Lower lobe of right lung (tissue), 2 donors: Measurements from ENCODE around the gene CELSR1. TPM values are rescaled to one million over a fixed set of nuclear protein-coding genes. Genes with fewer than 3 reads are reported as not detected.

Experiments used
- ATAC-seq, 2 donors: fragments of 200-7000 bp; cut with Tn5 transposase; one replicate each; pipeline ENCODE4 v1.9.1; 2020 to 2022; ENCODE audit warnings: mild to moderate bottlenecking in 2 of 2, moderate library complexity in 2 of 2
- DNase-seq: peaks from one replicate; pipeline ENCODE4 v3.0.0-alpha.2; 2020
- H3K27ac ChIP-seq: fragments of 200-600 bp; one replicate; pipeline ENCODE4 v1.8.0; 2022
- H3K27me3 ChIP-seq: fragments of 200-600 bp; one replicate; pipeline ENCODE4 v1.8.0; 2022; ENCODE audit warnings: low read depth
- H3K36me3 ChIP-seq: fragments of 200-600 bp; one replicate; pipeline ENCODE4 v1.8.0; 2022; ENCODE audit warnings: mild to moderate bottlenecking
- H3K4me1 ChIP-seq: fragments of 200-600 bp; one replicate; pipeline ENCODE4 v1.8.0; 2022
- H3K4me3 ChIP-seq: fragments of 200-600 bp; one replicate; pipeline ENCODE4 v1.8.0; 2022; ENCODE audit warnings: mild to moderate bottlenecking
- H3K9me3 ChIP-seq: fragments of 200-600 bp; one replicate; pipeline ENCODE4 v1.8.0; 2022
- CTCF ChIP-seq: fragments of 200-600 bp; IDR thresholded peaks from one replicate; pipeline ENCODE4 v1.8.0; 2022; ENCODE audit warnings: antibody characterized with exemption, mild to moderate bottlenecking
- intact Hi-C: fragments of 100-400 bp; cut with DNase I; formaldehyde crosslinking; loops from one replicate; pipeline ENCODE4 v1.11.0; 2022
- total RNA-seq: library from RNA; stranded (reverse); fragmentation: NEBNext Ultra II Directional; extraction: Animal tissue kit (Norgen Biotek cat#: 25700); gene quantifications from one replicate; pipeline ENCODE4 v1.2.1, GENCODE V29; 2021
- donor health status: DM: no; HTN: yes; CAD: no; lungs with severe emphysema.

Gene CELSR1
- total RNA-seq, 1 donor from 2014 or later, result 51.8 TPM

GRCh38 chr22:46551996-46552395, 14.6 kb upstream of the CELSR1 start:
- peak; percentile 26 for DNase-seq

GRCh38 chr22:46551321-46551720, 13.9 kb upstream of the CELSR1 start:
- intact Hi-C loops, result no loop called here
- ATAC-seq, result no peak
- peaks cover 28% of the 10 kb centered on the region for H3K4me1 ChIP-seq
- TF ChIP-seq CTCF, result no peak
- H3K36me3 ChIP-seq, result no peaks in the 10 kb centered on the region
- DNase-seq, result peak; percentile 13
- no peak overlapping the region for H3K27ac ChIP-seq
- no peaks in the 10 kb centered on the region for H3K9me3 ChIP-seq
- no peaks in the 10 kb centered on the region for H3K27me3 ChIP-seq
- no peak overlapping the region for H3K4me3 ChIP-seq

More at GRCh38 chr22:46551996-46552395, 14.6 kb upstream of the CELSR1 start:
- TF ChIP-seq CTCF, result no peak
- no peaks in the 10 kb centered on the region for H3K9me3 ChIP-seq
- no peaks in the 10 kb centered on the region for H3K36me3 ChIP-seq
- ATAC-seq, result no peak
- H3K4me3 ChIP-seq, result no peak overlapping the region
- peaks cover 21% of the 10 kb centered on the region for H3K4me1 ChIP-seq
- no peaks in the 10 kb centered on the region for H3K27me3 ChIP-seq
- intact Hi-C loops, result no loop called here
- H3K27ac ChIP-seq, result no peak overlapping the region

GRCh38 chr22:46549971-46550641, 12.7 kb upstream of the CELSR1 start:
- TF ChIP-seq CTCF, result no peak

GRCh38 chr22:46549563-46549840, 12.1 kb upstream of the CELSR1 start:
- H3K27me3 ChIP-seq, result no peaks in the 10 kb centered on the region
- H3K27ac ChIP-seq, result no peak overlapping the region
- H3K4me1 ChIP-seq, result peaks cover 43% of the 10 kb centered on the region
- intact Hi-C loops, result loop anchor here (10.0 kb wide), 1 partner anchor 185 kb away; no protein-coding TSS in a partner anchor
- H3K9me3 ChIP-seq, result no peaks in the 10 kb centered on the region
- no peak overlapping the region for H3K4me3 ChIP-seq
- DNase-seq (peak; percentile 6), ATAC-seq (no peak)
- H3K36me3 ChIP-seq, result no peaks in the 10 kb centered on the region
- TF ChIP-seq CTCF, result no peak

More at GRCh38 chr22:46549971-46550641, 12.7 kb upstream of the CELSR1 start:
- no peaks in the 10 kb centered on the region for H3K27me3 ChIP-seq
- ATAC-seq, result no peak
- H3K4me3 ChIP-seq, result no peak overlapping the region
- H3K9me3 ChIP-seq, result no peaks in the 10 kb centered on the region
- H3K4me1 ChIP-seq, result peaks cover 40% of the 10 kb centered on the region
- H3K27ac ChIP-seq, result no peak overlapping the region
- intact Hi-C loops, result loop anchor here (10.0 kb wide), 1 partner anchor 185 kb away; no protein-coding TSS in a partner anchor
- DNase-seq, result peak; percentile 41
- no peaks in the 10 kb centered on the region for H3K36me3 ChIP-seq

GRCh38 chr22:46547883-46548244, 10.4 kb upstream of the CELSR1 start:
- Histone ChIP-seq H3K27ac (peak overlapping the region; percentile 80), H3K9me3 (no peaks in the 10 kb centered on the region), H3K4me1 (peaks cover 43% of the 10 kb centered on the region), H3K4me3 (no peak overlapping the region), H3K27me3 (peaks cover under 1% of the 10 kb centered on the region), H3K36me3 (no peaks in the 10 kb centered on the region)
- DNase-seq (peak; percentile 75), ATAC-seq (peak; percentile 57 to 68)
- intact Hi-C loops, result loop anchor here (10.0 kb wide), 1 partner anchor 183 kb away; no protein-coding TSS in a partner anchor
- TF ChIP-seq CTCF, result no peak
